Endothelial cell of umbilical vein (primary cell): ENCODE data around the gene PTPMT1. TPM values are rescaled to one million over a fixed set of nuclear protein-coding genes. Genes with fewer than 3 reads are reported as not detected.

Experiments
- BruUV-seq: library from RNA; stranded (reverse); fragments of 400-500 nt; replicated peaks from 2 replicates; lab custom pipeline; 2021; lab: Mats Ljungman, UMichigan
- CTCF ChIA-PET: fragments of 300-600, 350-600 bp; sonication (Branson Sonifier 250); formaldehyde crosslinking; loops from one replicate; lab custom pipeline; 2021; ENCODE audit warnings: antibody characterized with exemption, inconsistent platforms; lab: Charles Lee
- POLR2A ChIA-PET: fragments of 300-600, 350-600 bp; sonication (Branson Sonifier 250); formaldehyde crosslinking; loops from one replicate; lab custom pipeline; 2021; ENCODE audit warnings: antibody characterized with exemption, inconsistent platforms; lab: Charles Lee
- DNase-seq: peaks from one replicate; pipeline ENCODE4 v3.0.0-alpha.2; 2011; ENCODE audit warnings: low read depth, low spot score
- FAIRE-seq: peaks from 2 replicates; lab custom pipeline; 2011; peaks lifted over from hg19 to GRCh38; lab: Jason Lieb, UNC
- H2AFZ ChIP-seq: 2 replicates; pipeline ENCODE4 v1.6.0; 2012; ENCODE audit warnings: low read depth, low read length, control low read depth, inconsistent platforms
- H3K27ac ChIP-seq: 2 replicates; pipeline ENCODE4 v1.5.1; 2011; ENCODE audit warnings: low read depth, mild to moderate bottlenecking, control low read depth, low read length, moderate library complexity; ENCODE audit not compliant: insufficient read depth
- H3K27me3 ChIP-seq, 2 experiments: 2 replicates each; pipeline versions ENCODE4 v1.6.0 to v1.6.1; 2011; ENCODE audit warnings: low read length in 2 of 2, mixed read lengths in 1 of 2; ENCODE audit not compliant: control insufficient read depth in 2 of 2, insufficient read depth in 2 of 2
- H3K36me3 ChIP-seq, 2 experiments: 2 replicates in 1 of 2; 3 replicates in 1 of 2; pipeline ENCODE4 v1.5.1; 2011; ENCODE audit warnings: low read length in 2 of 2, mild to moderate bottlenecking in 1 of 2, moderate library complexity in 1 of 2; ENCODE audit not compliant: control insufficient read depth in 2 of 2, insufficient read depth in 2 of 2; ENCODE audit errors: extremely low read depth in 1 of 2
- H3K4me1 ChIP-seq: 3 replicates; pipeline ENCODE4 v1.5.1; 2011; ENCODE audit warnings: mild to moderate bottlenecking, low read length; ENCODE audit not compliant: control insufficient read depth, insufficient read depth; ENCODE audit errors: extremely low read depth
- H3K4me2 ChIP-seq: 2 replicates; pipeline ENCODE4 v1.6.1; 2011; ENCODE audit warnings: low read length, control low read depth, mixed read lengths; ENCODE audit not compliant: insufficient read depth
- H3K4me3 ChIP-seq, 3 experiments: fragments of 200-600 bp in 1 of 3; sonication (generic), shearing (Covaris generic) in 1 of 3; replicated peaks in 1 of 3; 2 replicates each; pipeline ENCODE4 v1.5.1; 2011 to 2016; ENCODE audit warnings: control low read depth in 3 of 3, low read length in 3 of 3, mild to moderate bottlenecking in 2 of 3, inconsistent platforms in 1 of 3, low read depth in 1 of 3, moderate library complexity in 1 of 3; ENCODE audit not compliant: insufficient read depth in 1 of 3
- H3K79me2 ChIP-seq: 2 replicates; pipeline ENCODE4 v1.6.0; 2012; ENCODE audit warnings: low read length, inconsistent platforms; ENCODE audit not compliant: control insufficient read depth, insufficient read depth
- H3K9ac ChIP-seq: replicated peaks from 2 replicates; pipeline ENCODE3; 2011; ENCODE audit warnings: low read length, control low read depth; ENCODE audit not compliant: insufficient read depth; ENCODE audit errors: extremely low read depth
- H3K9me1 ChIP-seq: replicated peaks from 3 replicates; pipeline ENCODE4 v1.6.0; 2011; ENCODE audit warnings: mild to moderate bottlenecking, low read length; ENCODE audit not compliant: control insufficient read depth, insufficient read depth; ENCODE audit errors: extremely low read depth
- H3K9me3 ChIP-seq: replicated peaks from 2 replicates; pipeline ENCODE4 v1.5.1; 2012; ENCODE audit warnings: low read length, inconsistent platforms; ENCODE audit not compliant: control insufficient read depth, insufficient read depth
- H4K20me1 ChIP-seq: replicated peaks from 2 replicates; pipeline ENCODE3; 2011; ENCODE audit warnings: mild to moderate bottlenecking, low read length; ENCODE audit not compliant: control insufficient read depth, insufficient read depth; ENCODE audit errors: extremely low read depth
- EZH2 ChIP-seq: IDR thresholded peaks from 2 replicates; pipeline ENCODE4 v1.6.1; 2012; ENCODE audit warnings: borderline replicate concordance, low read depth, mild to moderate bottlenecking, moderate library complexity, low read length, inconsistent platforms; ENCODE audit not compliant: severe bottlenecking
- FOS ChIP-seq: IDR thresholded peaks from 2 replicates; pipeline ENCODE4 v1.6.1; 2011; ENCODE audit warnings: mild to moderate bottlenecking, low read length, moderate library complexity, borderline replicate concordance; ENCODE audit not compliant: insufficient read depth
- GATA2 ChIP-seq: IDR thresholded peaks from 2 replicates; pipeline ENCODE4 v1.7.0; 2011; ENCODE audit warnings: low read depth, mild to moderate bottlenecking, moderate library complexity, mixed read lengths, low read length; ENCODE audit not compliant: insufficient read length, insufficient read depth
- JUN ChIP-seq: IDR thresholded peaks from 2 replicates; pipeline ENCODE4 v1.6.1; 2011; ENCODE audit warnings: borderline replicate concordance, low read depth; ENCODE audit not compliant: insufficient read length, insufficient read depth
- MYC ChIP-seq: IDR thresholded peaks from one replicate; pipeline ENCODE4 v1.6.1; 2011; ENCODE audit warnings: mild to moderate bottlenecking, low read depth, low read length
- POLR2A ChIP-seq: IDR thresholded peaks from 2 replicates; pipeline ENCODE4 v1.6.1; 2012; ENCODE audit warnings: low read depth, mild to moderate bottlenecking, control low read depth, low read length
- POLR2AphosphoS5 ChIP-seq: IDR thresholded peaks from 2 replicates; pipeline ENCODE4 v1.6.1; 2012; ENCODE audit warnings: low read depth, mild to moderate bottlenecking, control low read depth, low read length, moderate library complexity; ENCODE audit not compliant: insufficient read depth
- dilution Hi-C: fragments of 300-500 bp; cut with MboI; formaldehyde crosslinking; loops from one replicate; pipeline ENCODE4 v1.15.0; 2019; ENCODE audit warnings: low sequenced_read_pairs; ENCODE audit not compliant: extremely low pct_ligation_motif_present
- intact Hi-C: fragments of 100-400 bp; cut with micrococcal nuclease; formaldehyde crosslinking; loops from one replicate; pipeline ENCODE4 v1.10.0; 2022
- polyA plus RNA-seq, 4 experiments: library from polyadenylated mRNA; depleted of rRNA in 3 of 4; stranded (reverse) in 3 of 4; unstranded in 1 of 4; fragments of >200 nt; gene quantifications; 2 replicates each; pipeline versions ENCODE4 v1.2.1 to v1.2.3, GENCODE V29; 2011 to 2012; ENCODE audit warnings: missing spikeins in 1 of 4
- total RNA-seq: library from RNA; stranded (reverse); gene quantifications from 2 replicates; pipeline ENCODE4 v1.2.3, GENCODE V29; 2021
- TF ChIP-seq, protein P1 (sequence below): IDR thresholded peaks from 2 replicates; pipeline ENCODE4 v1.6.1; 2011; ENCODE audit not compliant: insufficient read depth, insufficient read length
- TF ChIP-seq, protein P2 (sequence below), 2 donors: IDR thresholded peaks; 1 replicate in 1 of 2; 2 replicates in 1 of 2; pipeline ENCODE4 v1.5.1; 2011; ENCODE audit warnings: low read length in 2 of 2, mild to moderate bottlenecking in 2 of 2, moderate library complexity in 2 of 2, control low read depth in 1 of 2, inconsistent platforms in 1 of 2, low read depth in 1 of 2; ENCODE audit not compliant: insufficient read depth in 1 of 2; ENCODE audit errors: extremely low read depth in 1 of 2

PTPMT1 gene
- total and polyA plus RNA-seq, 2 donors (not counting 3 experiments of a cell fraction or from before 2014, with no cell fraction given), result 44.6 to 83.1 TPM

- H3K79me2 ChIP-seq, result peaks cover 26% of the 10 kb centered on the region
- H3K9me1 ChIP-seq, result no peaks in the 10 kb centered on the region
- no peak overlapping the region for H3K4me2 ChIP-seq
- peaks cover 7% of the 10 kb centered on the region for H3K4me1 ChIP-seq
- FAIRE-seq (no peak), DNase-seq (no peak)
- intact Hi-C loops, result no loop called here
- no peak for TF ChIP-seq FOS
- TF ChIP-seq, protein P1, sequence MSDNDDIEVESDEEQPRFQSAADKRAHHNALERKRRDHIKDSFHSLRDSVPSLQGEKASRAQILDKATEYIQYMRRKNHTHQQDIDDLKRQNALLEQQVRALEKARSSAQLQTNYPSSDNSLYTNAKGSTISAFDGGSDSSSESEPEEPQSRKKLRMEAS, result no peak
- TF ChIP-seq, protein P2, sequence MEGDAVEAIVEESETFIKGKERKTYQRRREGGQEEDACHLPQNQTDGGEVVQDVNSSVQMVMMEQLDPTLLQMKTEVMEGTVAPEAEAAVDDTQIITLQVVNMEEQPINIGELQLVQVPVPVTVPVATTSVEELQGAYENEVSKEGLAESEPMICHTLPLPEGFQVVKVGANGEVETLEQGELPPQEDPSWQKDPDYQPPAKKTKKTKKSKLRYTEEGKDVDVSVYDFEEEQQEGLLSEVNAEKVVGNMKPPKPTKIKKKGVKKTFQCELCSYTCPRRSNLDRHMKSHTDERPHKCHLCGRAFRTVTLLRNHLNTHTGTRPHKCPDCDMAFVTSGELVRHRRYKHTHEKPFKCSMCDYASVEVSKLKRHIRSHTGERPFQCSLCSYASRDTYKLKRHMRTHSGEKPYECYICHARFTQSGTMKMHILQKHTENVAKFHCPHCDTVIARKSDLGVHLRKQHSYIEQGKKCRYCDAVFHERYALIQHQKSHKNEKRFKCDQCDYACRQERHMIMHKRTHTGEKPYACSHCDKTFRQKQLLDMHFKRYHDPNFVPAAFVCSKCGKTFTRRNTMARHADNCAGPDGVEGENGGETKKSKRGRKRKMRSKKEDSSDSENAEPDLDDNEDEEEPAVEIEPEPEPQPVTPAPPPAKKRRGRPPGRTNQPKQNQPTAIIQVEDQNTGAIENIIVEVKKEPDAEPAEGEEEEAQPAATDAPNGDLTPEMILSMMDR (IDR thresholded peaks at IDR 0.05; ENCODE audit: extremely low read depth in 1 of 2, insufficient read depth in 1 of 2, low read depth in 1 of 2, low read length in 2 of 2), result no peak
- TF ChIP-seq JUN, result no peak
- no peak for TF ChIP-seq GATA2
- no peak for TF ChIP-seq EZH2
- no peak for TF ChIP-seq POLR2AphosphoS5
- no peak for TF ChIP-seq POLR2A
- no peak for TF ChIP-seq MYC
- H2AFZ ChIP-seq, result no peak overlapping the region
- no peaks in the 10 kb centered on the region for H3K9me3 ChIP-seq
- dilution Hi-C loops, result no loop called here
- no peak overlapping the region for H3K9ac ChIP-seq
- CTCF ChIA-PET, result no interaction called here
- BruUV-seq, result no TSS peak
- no peak overlapping the region for H3K4me3 ChIP-seq
- H4K20me1 ChIP-seq, result peaks cover 3% of the 10 kb centered on the region
- POLR2A ChIA-PET, result no interaction called here
- H3K27ac ChIP-seq, result no peak overlapping the region
- no peaks in the 10 kb centered on the region for H3K27me3 ChIP-seq
- H3K36me3 ChIP-seq, result peaks cover 8 to 15% of the 10 kb centered on the region in 2 experiments
Measured at GRCh38 chr11:47571357-47571729, 5.9 kb downstream of the PTPMT1 start.
